ENCODE results near the gene AURKAIP1. TPM values are rescaled to one million over a fixed set of nuclear protein-coding genes. Genes with fewer than 3 reads are reported as not detected.
"Not testable (repeated sequence)": the region's sequence is repeated elsewhere in the genome, so short reads cannot be mapped to it uniquely, and the experiment has no call there.

Gene AURKAIP1
- total RNA-seq, 4 donors from 2014 or later: 13.2 to 75.8 (median 31.1) TPM

GRCh38 chr1:1373051-1373814, 1.8 kb downstream of the AURKAIP1 start:
- intact Hi-C loops (cut with DNase I; ENCODE audit: low total_unique reads): no loop called here
- no peaks in the 10 kb centered on the region for H3K9me3 ChIP-seq
- H3K4me3 ChIP-seq: no peak overlapping the region
- H3K36me3 ChIP-seq: no peaks in the 10 kb centered on the region
- DNase-seq: no peak
- no peaks in the 10 kb centered on the region for H3K27me3 ChIP-seq
- H3K4me1 ChIP-seq: peaks cover 0 to 17% of the 10 kb centered on the region in 2 donors
- no peak overlapping the region for H3K27ac ChIP-seq
- no peak for TF ChIP-seq CTCF (IDR thresholded peaks at IDR 0.05)
- TF ChIP-seq POLR2A (IDR thresholded peaks at IDR 0.05): no peak

GRCh38 chr1:1371746-1372711, 3.0 kb downstream of the AURKAIP1 start:
- Histone ChIP-seq H3K9me3 (no peaks in the 10 kb centered on the region), H3K4me1 (peaks cover 0 to 17% of the 10 kb centered on the region in 2 donors), H3K27me3 (no peaks in the 10 kb centered on the region), H3K27ac (peak overlapping the region in 1 of 2 donors; percentile 58), H3K36me3 (no peaks in the 10 kb centered on the region), H3K4me3 (no peak overlapping the region)
- intact Hi-C loops (cut with DNase I; ENCODE audit: low total_unique reads): no loop called here
- DNase-seq: peak; percentile 69 to 77
- TF ChIP-seq CTCF (IDR thresholded peaks at IDR 0.05) (peak; percentile 86 to 97 (median 92)), POLR2A (IDR thresholded peaks at IDR 0.05) (no peak)

GRCh38 chr1:1371364-1371745, 3.7 kb downstream of the AURKAIP1 start:
- Histone ChIP-seq H3K4me3 (no peak overlapping the region), H3K27ac (peak overlapping the region in 1 of 2 donors; percentile 58), H3K36me3 (no peaks in the 10 kb centered on the region), H3K9me3 (no peaks in the 10 kb centered on the region), H3K4me1 (peaks cover 0 to 17% of the 10 kb centered on the region in 2 donors), H3K27me3 (no peaks in the 10 kb centered on the region)
- intact Hi-C loops (cut with DNase I; ENCODE audit: low total_unique reads): no loop called here
- TF ChIP-seq CTCF (IDR thresholded peaks at IDR 0.05) (no peak), POLR2A (IDR thresholded peaks at IDR 0.05) (no peak)
- DNase-seq: no peak

GRCh38 chr1:1370771-1371300, 4.2 kb downstream of the AURKAIP1 start:
- TF ChIP-seq CTCF (IDR thresholded peaks at IDR 0.05) (no peak), POLR2A (IDR thresholded peaks at IDR 0.05) (no peak)
- Histone ChIP-seq H3K9me3 (no peaks in the 10 kb centered on the region), H3K27me3 (no peaks in the 10 kb centered on the region), H3K4me3 (no peak overlapping the region), H3K4me1 (peaks cover 0 to 17% of the 10 kb centered on the region in 2 donors), H3K27ac (no peak overlapping the region), H3K36me3 (no peaks in the 10 kb centered on the region)
- intact Hi-C loops (cut with DNase I; ENCODE audit: low total_unique reads): no loop called here
- DNase-seq: no peak

GRCh38 chr1:1370094-1370493, 4.9 kb downstream of the AURKAIP1 start:
- peaks cover 0 to 17% of the 10 kb centered on the region in 2 donors for H3K4me1 ChIP-seq
- intact Hi-C loops (cut with DNase I; ENCODE audit: low total_unique reads); DNase-seq; H3K27me3 ChIP-seq; H3K27ac ChIP-seq; H3K4me3 ChIP-seq; H3K36me3 ChIP-seq; H3K9me3 ChIP-seq: not testable (repeated sequence)
